NCI-H2196 treated with DMSO at 0.1 percent for 48 hours (cell line): ENCODE measurements around the gene PLXNA3.
A peak's percentile ranks its signal among the peaks of the same experiment; 100 is the strongest.

ENCODE experiments used
- DNase-seq: peaks from one replicate; lab custom pipeline; 2025; ENCODE audit not compliant: unreplicated experiment; lab: John Stamatoyannopoulos, UW

The PLXNA3 gene

DNA sequence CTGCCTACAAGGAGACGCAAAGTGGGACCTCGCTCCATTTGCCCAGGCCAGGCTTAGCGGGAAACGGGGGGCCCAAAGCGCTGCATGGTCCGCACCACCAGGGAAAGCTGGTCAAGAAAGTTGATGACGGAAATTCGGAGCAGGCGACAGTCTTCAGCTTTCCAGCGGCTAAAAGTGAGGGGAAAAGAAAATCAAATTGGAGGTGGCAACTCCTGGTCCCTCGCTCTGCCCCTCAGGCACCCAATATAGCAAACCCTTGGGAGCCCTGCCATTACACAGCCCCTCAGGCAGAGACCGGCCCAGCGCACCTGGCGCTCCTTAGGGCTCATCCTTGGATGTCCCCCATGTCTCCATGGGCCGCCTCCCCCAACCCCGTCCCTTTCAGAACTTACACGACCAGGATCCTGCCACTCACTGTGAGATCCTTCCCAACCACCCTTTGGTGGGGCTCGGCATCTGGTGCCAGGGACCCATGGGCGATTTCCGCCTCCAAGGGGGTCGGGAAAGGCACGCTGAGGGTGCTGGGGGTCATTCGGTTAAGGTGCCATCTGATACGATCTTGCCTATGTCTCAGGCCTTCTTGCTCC, 19.9 kb downstream of the PLXNA3 start:
- no peak for DNase-seq

DNA sequence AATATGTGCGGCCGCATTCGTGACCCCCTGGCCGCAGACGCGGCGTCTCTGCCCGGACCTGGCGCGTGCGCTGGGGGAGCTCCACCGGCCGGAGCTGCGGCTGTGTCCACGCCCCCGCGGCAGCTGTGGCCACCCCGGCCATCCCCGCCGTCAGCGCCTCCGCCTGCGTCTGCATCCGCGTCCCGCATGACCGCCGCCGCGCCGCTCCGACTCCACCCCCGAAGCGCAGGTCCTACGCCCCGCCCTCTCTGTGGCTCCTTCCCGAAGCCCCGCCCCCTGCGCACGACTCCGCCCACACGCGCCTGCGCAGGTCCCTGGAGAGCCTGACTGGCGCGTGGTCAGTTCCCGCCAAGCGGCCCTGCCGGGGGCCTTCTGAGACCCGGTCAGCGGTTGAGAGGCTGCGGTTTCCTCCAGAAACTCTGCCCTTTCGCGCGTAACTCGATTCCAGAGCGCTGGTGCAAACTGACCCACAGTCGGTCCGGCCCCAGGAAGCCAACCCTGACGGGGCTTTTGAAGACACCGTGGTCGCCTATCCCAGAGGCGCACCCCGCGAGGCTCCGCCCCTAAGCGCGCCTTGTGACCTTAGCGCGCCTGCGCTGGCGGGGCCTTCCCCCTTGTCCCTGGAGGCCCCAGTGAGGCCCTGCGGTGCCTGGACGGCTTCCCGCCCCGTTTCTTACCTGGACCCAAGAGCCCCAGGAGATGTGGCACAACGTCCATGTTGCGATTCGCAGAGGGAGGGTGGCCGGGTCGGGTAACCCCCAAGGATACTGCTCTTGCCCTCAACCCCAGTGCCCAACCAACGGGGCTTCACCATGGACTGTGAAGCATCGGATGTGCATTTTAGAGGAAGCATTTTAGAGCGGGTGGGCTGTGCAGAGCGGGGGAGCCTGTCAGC, 20.9 kb downstream of the PLXNA3 start, which contains the start of gene LAGE3:
Gene LAGE3 (minus strand): TSS at position 554 of the 895 bp plus-strand sequence. CDS start 366 bp downstream, at position 188.
- peak; percentile 70 for DNase-seq

DNA sequence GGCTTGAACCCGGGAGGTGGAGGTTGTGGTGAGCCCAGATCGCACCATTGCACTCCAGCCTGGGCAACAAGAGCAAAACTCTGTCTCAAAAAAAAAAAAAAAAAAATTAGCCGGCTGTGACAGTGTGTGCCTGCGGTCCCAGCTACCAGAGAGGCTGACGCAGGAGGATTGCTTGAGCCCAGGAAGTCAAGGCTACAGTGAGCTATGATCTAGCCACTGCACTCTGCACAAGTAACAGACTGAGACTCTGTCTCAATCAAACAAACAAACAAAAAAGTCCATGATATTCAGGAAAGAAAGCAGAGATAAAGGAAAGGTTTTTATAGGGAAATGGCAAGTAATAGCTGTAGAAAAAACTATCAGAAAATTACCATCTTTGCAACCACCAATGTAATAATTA, 23.1 kb downstream of the PLXNA3 start:
- DNase-seq, result no peak

DNA sequence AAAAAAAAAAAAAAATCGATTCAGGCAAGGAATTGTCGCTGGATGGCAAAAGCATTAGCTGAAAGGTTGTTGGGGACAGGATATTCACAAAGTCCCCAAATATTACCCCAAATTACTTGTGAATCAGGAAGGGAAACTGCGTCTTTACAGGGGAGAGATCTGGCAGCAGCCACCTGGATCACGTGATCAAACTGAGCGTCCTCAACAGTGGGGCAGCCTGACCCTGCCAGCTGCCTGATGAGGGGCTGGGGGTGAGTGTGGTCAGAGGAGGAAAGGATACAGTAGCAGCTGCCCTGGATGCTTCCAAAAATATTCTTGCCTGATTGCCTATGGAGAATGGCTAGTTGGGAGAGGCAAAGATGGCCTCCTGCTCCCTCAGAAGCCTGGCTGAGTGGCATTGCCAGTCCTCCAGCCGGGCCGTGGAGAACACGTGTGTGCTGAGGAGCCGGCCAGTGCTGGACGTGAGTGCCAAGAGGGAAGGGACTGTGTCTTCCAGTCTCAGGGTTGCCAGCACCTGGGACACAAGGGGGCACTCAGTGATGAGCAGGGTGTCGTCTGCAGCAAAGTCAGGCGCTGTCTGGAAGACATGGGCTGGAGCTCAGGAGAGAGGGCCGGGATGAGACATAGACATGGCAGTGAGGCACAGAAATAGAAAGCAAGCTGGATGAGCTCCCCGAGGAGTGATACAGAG, 24.0 kb downstream of the PLXNA3 start:
- DNase-seq, result no peak

DNA sequence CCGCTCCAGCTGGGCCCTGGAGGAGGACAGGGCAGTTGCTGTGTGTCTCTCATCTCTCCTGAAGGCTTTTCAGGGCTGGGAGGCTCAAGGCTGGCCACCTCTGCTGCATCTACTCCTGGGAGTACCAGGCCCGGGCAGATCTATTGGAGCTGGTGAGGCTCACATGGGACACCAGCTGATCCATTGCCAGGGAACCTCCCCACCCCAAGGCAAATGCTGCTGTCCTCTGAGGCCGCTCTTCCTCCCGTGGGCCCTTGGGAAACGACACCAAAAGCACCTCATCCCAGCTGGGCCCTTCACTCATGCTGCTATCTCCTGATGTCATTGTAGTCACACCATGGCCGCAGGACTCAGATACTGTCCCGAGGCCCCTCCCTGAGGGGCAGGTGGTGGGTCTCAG, 24.7 kb downstream of the PLXNA3 start:
- DNase-seq, result no peak

DNA sequence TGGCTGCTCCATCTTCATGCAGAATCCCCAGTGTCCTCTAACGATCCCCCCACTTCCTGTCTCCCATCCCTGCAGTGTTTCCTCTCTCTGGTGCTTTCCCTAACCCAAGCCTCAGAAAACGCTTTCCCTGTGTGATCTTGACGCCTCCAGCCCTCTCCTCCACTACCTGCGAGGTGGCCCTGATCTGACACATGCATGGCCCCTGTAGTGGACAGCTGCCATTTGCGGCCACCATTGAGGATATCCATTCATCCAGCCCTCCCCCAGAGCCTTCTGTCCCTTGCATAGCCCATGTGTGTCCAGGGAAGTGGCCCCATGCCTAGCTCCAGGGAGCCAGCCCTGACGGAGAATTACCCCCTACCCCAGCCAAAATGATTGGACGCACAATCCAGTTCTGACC, 25.2 kb downstream of the PLXNA3 start:
- no peak for DNase-seq

DNA sequence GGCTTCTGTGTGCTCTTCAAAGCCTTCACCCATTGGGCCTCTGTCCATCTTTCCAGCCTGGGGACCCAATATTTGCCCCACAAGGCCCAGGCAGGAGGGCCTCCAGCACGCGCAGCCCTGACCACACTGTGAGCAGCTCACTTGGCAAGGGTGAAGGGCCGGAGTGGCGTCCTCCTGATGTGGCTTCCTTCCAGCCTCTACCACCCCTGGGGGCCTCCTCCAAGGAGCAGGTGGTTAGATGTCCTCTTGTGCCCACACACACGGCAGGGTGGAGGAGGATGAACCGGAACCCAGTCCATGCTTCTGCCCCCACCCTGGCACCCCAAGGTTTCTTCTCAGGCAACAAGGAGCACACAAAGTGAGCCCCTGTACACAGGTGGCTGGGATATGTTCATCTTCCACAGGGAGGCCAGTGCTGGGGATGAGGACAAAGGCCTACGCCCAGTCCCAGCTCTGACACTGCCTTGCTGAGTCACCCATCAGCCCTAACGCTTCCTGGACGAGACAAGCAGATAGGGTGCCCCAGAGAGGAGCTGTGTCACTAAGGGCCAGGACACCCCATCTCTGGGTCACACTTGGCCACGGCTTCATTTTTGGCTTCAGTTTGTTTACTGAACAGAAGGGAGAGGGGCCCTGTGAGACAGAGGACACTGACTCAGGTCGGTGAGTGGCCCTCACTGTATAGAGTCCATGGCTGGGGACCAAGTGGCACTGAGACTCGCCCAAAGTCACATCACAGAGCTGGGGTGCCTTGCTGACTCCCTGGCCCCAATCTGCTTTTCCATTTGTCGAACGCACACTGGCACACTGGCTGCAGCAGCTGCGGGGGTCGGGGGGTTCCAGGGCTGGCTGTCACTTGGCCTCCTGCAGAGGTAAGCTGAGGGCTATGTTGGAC, 26.4 kb downstream of the PLXNA3 start:
- DNase-seq, result no peak

DNA sequence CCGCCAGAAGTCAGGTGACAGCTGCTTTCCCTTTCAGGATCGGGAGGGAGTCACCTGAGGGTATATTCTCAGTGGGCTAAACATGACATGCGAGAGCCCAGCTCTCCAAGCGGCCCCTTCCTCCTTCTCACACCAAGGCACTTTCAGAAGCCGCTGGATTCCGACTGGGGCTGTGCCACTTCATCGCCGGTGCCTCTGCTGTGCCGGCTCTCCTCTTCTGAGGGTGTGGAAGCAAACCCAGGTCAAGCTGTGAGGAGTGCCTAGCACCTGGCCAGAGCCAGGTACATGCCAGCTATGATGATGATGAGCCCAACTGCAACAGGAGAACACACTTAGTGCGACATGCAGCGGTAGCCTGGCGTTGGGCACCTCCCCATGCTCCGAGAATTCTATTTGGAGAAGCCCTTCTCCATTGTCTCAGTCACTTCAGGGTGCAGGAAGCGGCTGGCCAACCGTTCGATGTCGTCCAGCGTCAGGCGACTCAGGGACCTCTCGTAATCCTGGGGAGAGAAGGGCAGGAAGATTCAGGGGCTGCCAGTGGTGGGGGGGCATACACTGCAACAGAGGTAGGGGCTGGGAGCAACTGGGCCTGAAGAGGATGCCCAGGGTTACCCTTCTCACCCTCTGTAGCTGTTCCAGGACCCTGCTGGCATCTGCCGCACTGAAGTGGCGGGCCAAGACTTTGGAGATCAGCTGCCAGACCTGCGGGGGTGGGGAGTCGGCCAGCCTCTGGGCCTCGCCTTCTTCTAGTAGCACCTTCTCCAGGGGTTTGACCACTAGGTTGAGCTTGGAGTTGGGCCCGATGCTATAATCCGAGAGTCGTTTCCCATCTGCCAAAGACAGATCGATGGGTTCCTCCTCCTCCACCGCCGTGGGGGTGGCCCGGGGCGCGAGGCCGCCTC, 27.3 kb downstream of the PLXNA3 start:
- DNase-seq, result no peak

DNA sequence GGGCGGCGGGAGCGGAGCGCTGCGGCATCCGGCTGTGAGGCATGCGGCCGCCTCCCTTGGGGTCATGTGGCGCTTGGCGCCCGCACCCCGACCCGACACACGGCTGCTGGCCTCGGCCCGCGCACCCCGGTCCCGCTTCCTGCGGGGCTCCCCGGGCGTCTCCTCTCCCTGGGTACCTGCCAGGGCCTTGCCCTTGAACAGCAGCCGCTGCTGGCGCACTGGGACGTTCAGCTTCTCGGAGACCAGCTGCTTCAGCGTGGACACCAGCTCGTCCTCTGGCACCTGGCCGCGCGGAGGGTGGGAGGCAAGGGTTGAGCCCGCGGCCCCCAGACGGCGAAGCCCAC, 27.9 kb downstream of the PLXNA3 start:
- no peak for DNase-seq

DNA sequence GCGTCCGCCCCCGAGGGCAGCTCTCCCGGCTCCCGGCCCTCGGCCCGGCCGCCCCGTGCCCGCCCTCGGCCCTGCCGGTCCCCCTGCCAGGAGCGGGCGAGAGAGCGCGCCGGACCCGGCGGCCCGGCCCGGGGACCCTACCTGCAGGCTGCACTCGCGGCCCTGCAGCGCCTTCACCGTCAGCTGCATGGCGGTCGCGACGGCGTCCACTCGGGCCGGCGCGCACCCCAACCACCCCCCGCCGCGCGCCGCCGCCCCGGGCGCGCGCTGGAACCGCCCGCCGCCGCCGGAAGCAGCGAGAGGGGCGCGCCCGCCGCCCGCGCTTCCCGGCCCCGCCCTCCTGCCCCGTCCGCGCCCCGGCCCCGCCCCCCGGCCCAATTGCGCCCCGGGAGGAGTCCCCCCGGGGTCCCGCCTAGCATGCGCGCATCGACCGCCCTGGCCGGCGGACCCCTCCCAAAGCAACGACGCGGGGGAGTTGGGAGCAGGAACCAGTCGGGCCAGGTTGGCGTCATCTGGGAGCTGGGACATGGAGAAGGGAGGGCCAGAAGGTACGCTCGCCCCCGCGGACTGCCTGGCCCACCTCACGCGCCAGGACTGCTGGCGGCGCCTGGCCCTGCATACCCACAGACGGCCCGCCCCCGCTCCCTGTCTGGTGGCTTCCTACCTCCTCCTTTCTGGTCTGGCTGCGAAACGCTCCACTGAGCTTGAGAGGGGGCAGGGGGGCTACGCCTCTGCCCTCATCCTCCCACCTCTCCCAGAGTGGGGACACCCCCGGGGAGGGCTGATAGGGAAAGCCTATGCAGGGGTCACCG, 28.5 kb downstream of the PLXNA3 start, which contains the start of gene UBL4A:
Gene UBL4A (minus strand): TSS at position 220 of the 812 bp plus-strand sequence. CDS start 31 bp downstream, at position 189.
- DNase-seq, result peak; percentile 18

DNA sequence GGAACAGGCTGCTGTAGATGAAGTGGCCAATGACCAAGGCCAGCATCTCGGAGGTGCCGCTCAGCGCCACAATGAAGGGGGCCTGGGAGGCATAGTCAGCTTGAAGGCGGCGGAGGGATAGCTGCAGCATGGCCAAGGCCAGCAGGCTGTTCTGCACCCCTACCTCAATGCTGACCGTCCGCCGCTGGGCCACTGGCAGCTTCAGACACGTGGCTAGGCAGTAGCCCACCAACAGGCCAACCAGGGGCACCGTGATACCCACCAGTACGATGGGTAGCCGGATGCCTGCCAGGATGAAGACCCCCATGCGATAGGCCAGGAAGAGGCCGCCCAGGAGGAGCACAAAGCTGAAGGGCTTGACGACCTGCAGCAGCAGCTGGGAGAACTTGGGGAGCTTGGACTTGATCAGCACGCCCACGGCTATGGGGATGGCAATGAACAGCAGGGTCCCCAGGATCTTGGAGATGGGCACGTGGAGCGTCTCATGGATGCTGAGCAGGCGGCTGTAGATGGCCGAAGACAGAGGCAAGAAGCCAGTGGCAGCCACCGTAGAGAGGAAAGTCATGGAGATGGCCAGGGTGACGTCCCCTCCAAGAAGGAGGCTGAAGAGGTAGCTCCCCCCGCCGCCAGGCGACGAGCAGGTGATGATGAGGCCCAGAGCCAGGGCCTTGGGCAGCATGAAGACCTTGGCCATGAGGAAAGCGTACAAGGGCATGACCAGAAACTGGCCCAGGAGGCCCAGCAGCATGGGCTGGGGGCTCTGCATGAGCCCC, 29.6 kb downstream of the PLXNA3 start:
- no peak for DNase-seq

DNA sequence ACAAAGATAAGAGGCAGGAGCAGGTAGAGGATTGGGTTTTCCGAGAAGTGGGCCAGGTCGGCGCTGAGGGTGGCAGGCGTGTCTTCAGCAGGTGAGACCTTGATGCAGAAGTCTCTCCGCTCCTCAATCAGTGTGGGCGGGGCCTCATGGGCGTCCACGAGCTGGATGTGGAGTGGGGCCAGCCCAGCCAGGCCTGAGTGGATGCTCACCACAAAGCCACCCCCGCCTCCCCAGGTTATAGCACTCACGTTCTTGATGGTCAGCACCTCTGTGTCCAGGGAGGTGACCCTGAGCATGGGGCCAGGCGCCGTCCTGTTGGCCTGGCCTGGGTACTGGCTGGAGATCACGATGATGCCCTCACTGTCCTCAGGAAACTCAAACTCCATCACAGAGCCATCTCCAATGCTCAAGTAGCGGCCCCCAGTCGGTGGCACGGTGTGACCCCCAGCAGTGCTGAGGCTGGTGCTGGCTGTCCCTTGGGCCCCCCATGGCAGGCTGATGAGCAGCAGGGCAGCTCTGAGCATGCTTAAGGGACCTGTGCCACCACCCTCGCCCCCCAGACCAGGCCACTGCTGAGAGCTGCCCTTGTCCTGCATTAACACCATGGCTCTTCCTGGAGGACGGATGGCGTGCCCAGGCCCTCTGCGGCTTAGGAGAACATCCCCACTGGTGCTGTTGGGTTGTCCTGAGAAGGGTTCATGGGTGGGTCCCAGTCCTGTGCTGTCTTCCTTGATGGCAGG, 30.4 kb downstream of the PLXNA3 start:
- DNase-seq, result no peak

DNA sequence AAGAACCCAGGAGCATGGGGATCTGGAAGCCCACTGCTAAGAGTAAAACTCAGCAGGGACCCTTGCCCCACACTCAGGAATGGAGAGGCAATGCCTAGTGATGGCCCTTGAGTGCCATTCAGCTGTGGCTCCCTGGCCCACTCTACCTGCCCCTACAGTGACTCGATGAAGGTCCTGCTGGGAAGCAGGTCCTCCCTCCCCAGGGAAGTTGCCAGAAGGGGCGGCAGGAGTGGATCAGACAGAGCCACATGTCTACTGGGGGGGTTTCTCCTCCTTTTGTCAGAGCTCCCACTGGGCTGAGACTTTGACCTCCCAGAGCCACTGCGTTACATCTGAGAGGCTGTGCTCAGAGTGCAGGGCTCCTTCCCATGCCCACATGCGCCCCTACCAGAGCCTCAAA, 31.1 kb downstream of the PLXNA3 start:
- DNase-seq, result no peak

DNA sequence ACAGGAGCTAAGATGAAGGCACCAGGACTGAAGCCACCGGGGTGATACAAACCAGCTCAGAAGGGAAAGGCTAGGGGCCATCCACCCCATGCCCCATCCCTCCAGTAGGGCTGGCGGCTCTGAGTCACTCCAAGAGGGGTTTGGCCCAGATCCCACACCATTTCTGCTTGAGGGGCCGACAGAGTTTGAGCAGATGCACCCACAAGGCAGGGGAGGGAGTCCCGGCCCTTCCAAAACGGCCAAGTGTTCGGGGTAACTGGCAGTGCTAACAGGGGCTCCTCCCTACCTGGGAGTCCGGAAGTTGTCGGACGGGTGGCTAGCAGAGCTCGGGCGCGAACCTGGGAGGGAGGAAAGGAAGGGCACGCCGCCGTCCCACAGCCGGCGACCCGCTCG, 31.9 kb downstream of the PLXNA3 start:
- no peak for DNase-seq

DNA sequence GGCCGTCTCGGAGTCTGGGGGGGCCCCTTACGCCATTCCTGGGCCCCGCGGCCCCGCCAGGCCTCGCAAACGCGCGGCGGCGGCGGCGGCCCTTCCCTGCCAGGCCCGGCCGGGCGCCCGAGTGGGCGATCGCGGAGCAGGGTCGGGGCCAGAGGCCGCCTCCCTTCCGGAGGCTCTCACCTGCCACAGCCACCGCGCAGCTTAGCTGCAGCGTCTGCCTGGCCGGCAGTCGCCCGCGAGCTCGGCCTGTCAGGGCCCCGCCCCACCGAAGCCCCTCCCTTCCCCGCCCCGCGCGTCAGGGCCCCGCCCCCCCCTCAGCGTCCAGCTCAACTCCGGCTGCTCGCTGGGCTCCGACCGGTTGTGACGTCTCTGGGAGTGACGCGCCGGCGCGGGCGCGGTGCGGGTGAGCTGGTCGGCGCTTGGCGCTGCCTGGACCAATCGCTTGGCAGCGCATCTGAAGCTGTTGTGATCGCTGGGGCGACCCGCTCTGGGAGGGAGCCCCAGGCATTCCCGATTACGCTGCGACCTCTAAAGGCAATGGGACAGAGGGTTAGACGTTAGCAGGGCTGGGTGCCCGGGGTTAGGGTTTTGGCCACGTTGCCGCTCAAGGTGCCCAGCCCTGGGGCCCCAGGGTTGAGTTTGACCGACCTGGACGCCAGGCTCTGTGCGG, 32.5 kb downstream of the PLXNA3 start, which contains the start of gene SLC10A3:
Gene SLC10A3 (minus strand): TSS at position 216 of the 670 bp plus-strand sequence. CDS start 1,689 bp downstream, outside the sequence.
- peak; percentile 60 for DNase-seq

DNA sequence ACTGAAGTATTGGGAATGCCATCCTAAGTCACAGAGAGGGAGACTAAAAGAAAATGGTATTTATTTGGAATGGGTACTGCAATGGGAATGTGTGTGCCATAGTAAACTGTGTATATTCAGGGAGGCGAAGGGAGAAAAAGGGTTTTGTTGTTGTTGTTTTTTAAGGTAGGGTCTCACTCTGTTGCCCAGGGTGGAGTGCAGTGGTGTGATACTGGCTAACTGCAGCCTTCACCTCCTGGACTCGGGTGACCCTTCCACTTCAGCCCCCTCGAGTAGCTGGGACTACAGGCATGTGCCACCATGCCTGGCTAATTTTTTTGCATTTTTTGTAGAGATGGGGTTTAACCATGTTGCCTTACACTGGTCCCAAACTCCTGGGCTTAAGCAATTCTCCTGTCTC, 36.6 kb downstream of the PLXNA3 start:
- DNase-seq, result no peak

DNA sequence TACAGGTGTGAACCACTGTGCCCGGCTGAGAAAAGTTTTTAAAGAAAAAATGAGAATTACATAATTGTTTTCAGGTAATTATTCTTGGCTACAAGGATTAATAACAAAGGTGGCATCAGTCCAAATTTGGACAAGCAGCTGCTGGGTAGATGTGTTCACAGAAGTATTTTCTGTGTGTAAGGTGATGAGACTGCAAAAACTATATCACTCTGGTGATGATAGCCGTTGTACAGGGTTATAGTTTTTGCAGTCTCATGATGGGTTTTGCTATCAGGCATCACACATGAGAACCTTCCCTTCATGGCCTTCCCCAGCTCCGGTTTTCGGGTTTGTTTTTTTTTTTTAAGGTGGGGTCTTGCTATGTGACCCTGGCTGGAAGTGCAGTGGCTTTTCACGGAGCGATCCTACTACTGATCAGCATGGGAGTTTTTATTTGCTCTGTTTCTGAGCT, 37.4 kb downstream of the PLXNA3 start:
- no peak for DNase-seq
